C4-2B (cell line): ENCODE data around the gene TNFAIP1.

Experiments used
- ZFX ChIP-seq: fragments of 450-650 bp; IDR thresholded peaks from 2 replicates; pipeline ENCODE4 v1.6.1; 2017
- TF ChIP-seq, protein P1 (sequence below): fragments of 450-650 bp; conservative IDR thresholded peaks from 2 replicates; pipeline ENCODE4 v1.5.1; 2017; ENCODE audit warnings: mild to moderate bottlenecking

DNA sequence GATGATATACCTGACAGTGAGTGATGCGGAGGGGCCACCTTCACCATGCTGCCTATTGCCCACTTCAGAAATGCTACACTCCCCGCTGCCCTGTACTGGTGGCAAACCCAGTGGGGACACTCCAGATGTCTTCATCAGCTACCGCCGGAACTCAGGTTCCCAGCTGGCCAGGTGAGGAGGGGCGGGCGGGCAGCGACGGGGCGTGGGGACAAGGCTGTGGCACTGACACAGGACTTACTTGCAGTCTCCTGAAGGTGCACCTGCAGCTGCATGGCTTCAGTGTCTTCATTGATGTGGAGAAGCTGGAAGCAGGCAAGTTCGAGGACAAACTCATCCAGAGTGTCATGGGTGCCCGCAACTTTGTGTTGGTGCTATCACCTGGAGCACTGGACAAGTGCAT, 52.5 kb downstream of the TNFAIP1 start:
- TF ChIP-seq, protein P1, sequence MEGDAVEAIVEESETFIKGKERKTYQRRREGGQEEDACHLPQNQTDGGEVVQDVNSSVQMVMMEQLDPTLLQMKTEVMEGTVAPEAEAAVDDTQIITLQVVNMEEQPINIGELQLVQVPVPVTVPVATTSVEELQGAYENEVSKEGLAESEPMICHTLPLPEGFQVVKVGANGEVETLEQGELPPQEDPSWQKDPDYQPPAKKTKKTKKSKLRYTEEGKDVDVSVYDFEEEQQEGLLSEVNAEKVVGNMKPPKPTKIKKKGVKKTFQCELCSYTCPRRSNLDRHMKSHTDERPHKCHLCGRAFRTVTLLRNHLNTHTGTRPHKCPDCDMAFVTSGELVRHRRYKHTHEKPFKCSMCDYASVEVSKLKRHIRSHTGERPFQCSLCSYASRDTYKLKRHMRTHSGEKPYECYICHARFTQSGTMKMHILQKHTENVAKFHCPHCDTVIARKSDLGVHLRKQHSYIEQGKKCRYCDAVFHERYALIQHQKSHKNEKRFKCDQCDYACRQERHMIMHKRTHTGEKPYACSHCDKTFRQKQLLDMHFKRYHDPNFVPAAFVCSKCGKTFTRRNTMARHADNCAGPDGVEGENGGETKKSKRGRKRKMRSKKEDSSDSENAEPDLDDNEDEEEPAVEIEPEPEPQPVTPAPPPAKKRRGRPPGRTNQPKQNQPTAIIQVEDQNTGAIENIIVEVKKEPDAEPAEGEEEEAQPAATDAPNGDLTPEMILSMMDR, result no peak
- TF ChIP-seq ZFX, result no peak
